ENCODE data around the gene SPRTN. TPM values are rescaled to one million over a fixed set of nuclear protein-coding genes. Genes with fewer than 3 reads are reported as not detected.

The SPRTN gene
- total and polyA plus RNA-seq, 7 donors, result 4.3 to 14.8 (median 9.1) TPM

- intact Hi-C loops (cut with DNase I), result no loop called here
- 74 to 82% (median 78%) methylated on average over 7 of the region's 7 CpGs for WGBS, 3 donors
- DNase-seq, result no peak
- Histone ChIP-seq H3K9me3 (no peaks in the 10 kb centered on the region), H3K27me3 (ENCODE audit: insufficient read depth in 3 of 3, low read length in 2 of 3) (no peaks in the 10 kb centered on the region), H3K4me3 (no peak overlapping the region), H3K4me1 (no peaks in the 10 kb centered on the region), H3K36me3 (ENCODE audit: insufficient read depth in 1 of 2, low read depth in 1 of 2) (no peaks in the 10 kb centered on the region), H3K27ac (no peak overlapping the region)
- ATAC-seq, result no peak
- TF ChIP-seq CTCF (IDR thresholded peaks at IDR 0.05), result no peak
Observed at GRCh38 chr1:231322880-231323530, 15.1 kb upstream of the SPRTN start.

GRCh38 chr1:231324660-231325059 is 13.4 kb upstream of the SPRTN start:
- no peak for ATAC-seq
- Histone ChIP-seq H3K9me3 (no peaks in the 10 kb centered on the region), H3K4me1 (no peaks in the 10 kb centered on the region), H3K27me3 (ENCODE audit: insufficient read depth in 3 of 3, low read length in 2 of 3) (no peaks in the 10 kb centered on the region), H3K27ac (no peak overlapping the region), H3K4me3 (no peak overlapping the region), H3K36me3 (ENCODE audit: insufficient read depth in 1 of 2, low read depth in 1 of 2) (no peaks in the 10 kb centered on the region)
- 81 to 84% (median 82%) methylated on average over 5 of the region's 5 CpGs for WGBS, 3 donors
- intact Hi-C loops (cut with DNase I), result loop anchor here in 1 of 2 donors (5.0 kb wide), 1 partner anchor 47 kb away; no protein-coding TSS in a partner anchor
- no peak for DNase-seq
- TF ChIP-seq CTCF (IDR thresholded peaks at IDR 0.05), result no peak

- ATAC-seq, result no peak
- intact Hi-C loops (cut with DNase I), result loop anchor here in 1 of 2 donors (5.0 kb wide), 1 partner anchor 49 kb away; no protein-coding TSS in a partner anchor
- no peak overlapping the region for H3K27ac ChIP-seq
- H3K4me3 ChIP-seq, result no peak overlapping the region
- no peaks in the 10 kb centered on the region for H3K27me3 ChIP-seq (ENCODE audit: insufficient read depth in 3 of 3, low read length in 2 of 3)
- H3K9me3 ChIP-seq, result no peaks in the 10 kb centered on the region
- 72 to 76% (median 73%) methylated on average over 1 of the region's 1 CpG for WGBS, 3 donors
- DNase-seq, result no peak
- H3K4me1 ChIP-seq, result no peaks in the 10 kb centered on the region
- no peaks in the 10 kb centered on the region for H3K36me3 ChIP-seq (ENCODE audit: insufficient read depth in 1 of 2, low read depth in 1 of 2)
- TF ChIP-seq CTCF (IDR thresholded peaks at IDR 0.05), result no peak
Observed at GRCh38 chr1:231326248-231326647, 11.8 kb upstream of the SPRTN start.

- intact Hi-C loops (cut with DNase I), result loop anchor here in 1 of 2 donors (5.0 kb wide), 1 partner anchor 50 kb away; no protein-coding TSS in a partner anchor
- no peak for TF ChIP-seq CTCF (IDR thresholded peaks at IDR 0.05)
- no peaks in the 10 kb centered on the region for H3K9me3 ChIP-seq
- H3K27me3 ChIP-seq (ENCODE audit: insufficient read depth in 3 of 3, low read length in 2 of 3), result no peaks in the 10 kb centered on the region
- ATAC-seq (no peak), DNase-seq (no peak)
- H3K27ac ChIP-seq, result no peak overlapping the region
- no peaks in the 10 kb centered on the region for H3K36me3 ChIP-seq (ENCODE audit: insufficient read depth in 1 of 2, low read depth in 1 of 2)
- H3K4me3 ChIP-seq, result no peak overlapping the region
- peaks cover 5% of the 10 kb centered on the region for H3K4me1 ChIP-seq
- 76 to 82% (median 80%) methylated on average over 5 of the region's 5 CpGs for WGBS, 3 donors
Observed at GRCh38 chr1:231327617-231328016, 10.5 kb upstream of the SPRTN start.
